ENCODE data around the gene IGSF3.

Gene IGSF3

GRCh38 chr1:116686175-116686574, 18.6 kb upstream of the IGSF3 start:
- DNase-seq, result no peak

GRCh38 chr1:116684575-116684974, 17.0 kb upstream of the IGSF3 start:
- DNase-seq, result no peak

- no peak for DNase-seq
Observed at GRCh38 chr1:116682641-116683221, 15.2 kb upstream of the IGSF3 start.

GRCh38 chr1:116681343-116681899, 13.9 kb upstream of the IGSF3 start:
- no peak for DNase-seq

GRCh38 chr1:116680752-116681151, 13.2 kb upstream of the IGSF3 start:
- no peak for DNase-seq

- no peak for DNase-seq
Observed at GRCh38 chr1:116679828-116680628, 12.5 kb upstream of the IGSF3 start.

GRCh38 chr1:116679091-116679827, 11.7 kb upstream of the IGSF3 start:
- no peak for DNase-seq

- no peak for DNase-seq
Observed at GRCh38 chr1:116678732-116679090, 11.2 kb upstream of the IGSF3 start.

GRCh38 chr1:116677474-116678062, 10.0 kb upstream of the IGSF3 start:
- DNase-seq, result no peak

- no peak for DNase-seq
Observed at GRCh38 chr1:116676291-116676690, 8.8 kb upstream of the IGSF3 start.

- no peak for DNase-seq
Observed at GRCh38 chr1:116674751-116675150, 7.2 kb upstream of the IGSF3 start.

- DNase-seq, result no peak
Observed at GRCh38 chr1:116674011-116674531, 6.5 kb upstream of the IGSF3 start.

GRCh38 chr1:116671912-116672311, 4.4 kb upstream of the IGSF3 start:
- DNase-seq, result no peak

- no peak for DNase-seq
Observed at GRCh38 chr1:116671072-116671760, 3.7 kb upstream of the IGSF3 start.

GRCh38 chr1:116668277-116668676, 744 bp upstream of the IGSF3 start:
- DNase-seq, result no peak

GRCh38 chr1:116667078-116667574, 407 bp downstream of the IGSF3 start:
- DNase-seq, result no peak

- no peak for DNase-seq
Observed at GRCh38 chr1:116666187-116667077, 1.1 kb downstream of the IGSF3 start.

- DNase-seq, result no peak
Observed at GRCh38 chr1:116664978-116665371, 2.6 kb downstream of the IGSF3 start.

GRCh38 chr1:116664366-116664977, 3.1 kb downstream of the IGSF3 start:
- DNase-seq, result no peak

- no peak for DNase-seq
Observed at GRCh38 chr1:116663821-116664220, 3.7 kb downstream of the IGSF3 start.

GRCh38 chr1:116661633-116662032, 5.9 kb downstream of the IGSF3 start:
- no peak for DNase-seq
